Activated naive CD8-positive, alpha-beta T cell treated with anti-CD3 and anti-CD28 coated beads, Interleukin-2, amount 10 ng/mL, durations not matched to agents 7 days and 5 days (primary cell): ENCODE data around the gene UBE2E3. TPM values are rescaled to one million over a fixed set of nuclear protein-coding genes. Genes with fewer than 3 reads are reported as not detected.
A peak's percentile ranks its signal among the peaks of the same experiment; 100 is the strongest.

Experiments
- ATAC-seq: fragments of 150-1000 bp; cut with Tn5 transposase; one replicate; pipeline ENCODE4 v1.10.0; 2021; ENCODE audit warnings: low read depth, moderate library complexity
- POLR2A ChIA-PET: fragments of 350-600 bp; sonication (Branson Sonifier 250); formaldehyde crosslinking; loops from one replicate; lab custom pipeline; 2021; ENCODE audit warnings: antibody characterized with exemption; lab: Charles Lee
- DNase-seq: peaks from one replicate; pipeline ENCODE4 v3.0.0; 2021
- H3K27ac Mint-ChIP-seq: one replicate; pipeline ENCODE4 v1.8.0; 2022; ENCODE audit warnings: mild to moderate bottlenecking, mixed read lengths
- H3K27me3 Mint-ChIP-seq: one replicate; pipeline ENCODE4 v1.8.0; 2022; ENCODE audit warnings: mild to moderate bottlenecking, moderate library complexity, mixed read lengths
- H3K36me3 Mint-ChIP-seq: one replicate; pipeline ENCODE4 v1.8.0; 2021; ENCODE audit warnings: mild to moderate bottlenecking, mixed read lengths
- H3K4me1 Mint-ChIP-seq: one replicate; pipeline ENCODE4 v1.8.0; 2021; ENCODE audit warnings: mixed read lengths
- H3K4me3 Mint-ChIP-seq: one replicate; pipeline ENCODE4 v1.8.0; 2022; ENCODE audit warnings: mild to moderate bottlenecking, moderate library complexity, mixed read lengths
- H3K9me3 Mint-ChIP-seq: one replicate; pipeline ENCODE4 v1.8.0; 2021; ENCODE audit warnings: mixed read lengths
- total RNA-seq, 2 experiments: library from RNA; stranded (reverse); gene quantifications; one replicate each; pipeline ENCODE4 v1.2.3, GENCODE V29; 2021

Gene UBE2E3
- total RNA-seq, 2 experiments from 2014 or later = 22.0 to 28.8 TPM

GRCh38 chr2:180959787-180960186, 20.6 kb upstream of the UBE2E3 start:
- ATAC-seq (no peak), DNase-seq (no peak)
- H3K4me1 Mint-ChIP-seq = no peaks in the 10 kb centered on the region
- H3K36me3 Mint-ChIP-seq = no peaks in the 10 kb centered on the region
- no peak overlapping the region for H3K4me3 Mint-ChIP-seq
- POLR2A ChIA-PET = no interaction called here
- peaks cover 17% of the 10 kb centered on the region for H3K27me3 Mint-ChIP-seq
- H3K9me3 Mint-ChIP-seq = no peaks in the 10 kb centered on the region
- H3K27ac Mint-ChIP-seq = no peak overlapping the region

GRCh38 chr2:180960982-180961381, 19.4 kb upstream of the UBE2E3 start:
- no peaks in the 10 kb centered on the region for H3K9me3 Mint-ChIP-seq
- ATAC-seq (no peak), DNase-seq (no peak)
- H3K4me1 Mint-ChIP-seq = no peaks in the 10 kb centered on the region
- no peaks in the 10 kb centered on the region for H3K36me3 Mint-ChIP-seq
- H3K27me3 Mint-ChIP-seq = peaks cover 17% of the 10 kb centered on the region
- no peak overlapping the region for H3K27ac Mint-ChIP-seq
- H3K4me3 Mint-ChIP-seq = no peak overlapping the region
- POLR2A ChIA-PET = no interaction called here

GRCh38 chr2:180962727-180963314, 17.6 kb upstream of the UBE2E3 start:
- Mint-ChIP-seq H3K9me3 (no peaks in the 10 kb centered on the region), H3K36me3 (no peaks in the 10 kb centered on the region), H3K4me1 (no peaks in the 10 kb centered on the region), H3K27me3 (peaks cover 9% of the 10 kb centered on the region), H3K4me3 (no peak overlapping the region), H3K27ac (no peak overlapping the region)
- no peak for DNase-seq
- ATAC-seq = no peak
- POLR2A ChIA-PET = no interaction called here

- no peaks in the 10 kb centered on the region for H3K36me3 Mint-ChIP-seq
- no peaks in the 10 kb centered on the region for H3K9me3 Mint-ChIP-seq
- ATAC-seq (no peak), DNase-seq (no peak)
- peaks cover 28% of the 10 kb centered on the region for H3K27me3 Mint-ChIP-seq
- H3K4me3 Mint-ChIP-seq = no peak overlapping the region
- H3K4me1 Mint-ChIP-seq = no peaks in the 10 kb centered on the region
- no peak overlapping the region for H3K27ac Mint-ChIP-seq
- POLR2A ChIA-PET = no interaction called here
Measured at GRCh38 chr2:180966378-180966777, 14.0 kb upstream of the UBE2E3 start.

- H3K4me1 Mint-ChIP-seq = no peaks in the 10 kb centered on the region
Measured at GRCh38 chr2:180969124-180969523, 11.3 kb upstream of the UBE2E3 start.

GRCh38 chr2:180970016-180970415, 10.4 kb upstream of the UBE2E3 start:
- H3K27ac Mint-ChIP-seq = no peak overlapping the region
- H3K4me3 Mint-ChIP-seq = no peak overlapping the region
- H3K9me3 Mint-ChIP-seq = no peaks in the 10 kb centered on the region
- POLR2A ChIA-PET = no interaction called here
- no peak for ATAC-seq
- H3K36me3 Mint-ChIP-seq = no peaks in the 10 kb centered on the region
- DNase-seq = no peak
- H3K27me3 Mint-ChIP-seq = peaks cover 29% of the 10 kb centered on the region
- H3K4me1 Mint-ChIP-seq = no peaks in the 10 kb centered on the region

More at GRCh38 chr2:180969124-180969523, 11.3 kb upstream of the UBE2E3 start:
- Mint-ChIP-seq H3K4me3 (no peak overlapping the region), H3K27me3 (peaks cover 28% of the 10 kb centered on the region), H3K9me3 (no peaks in the 10 kb centered on the region), H3K27ac (no peak overlapping the region), H3K36me3 (no peaks in the 10 kb centered on the region)
- ATAC-seq = no peak
- POLR2A ChIA-PET = no interaction called here
- DNase-seq = no peak

- ATAC-seq = no peak
- POLR2A ChIA-PET = no interaction called here
- Mint-ChIP-seq H3K9me3 (no peaks in the 10 kb centered on the region), H3K36me3 (no peaks in the 10 kb centered on the region), H3K4me3 (no peak overlapping the region), H3K4me1 (no peaks in the 10 kb centered on the region), H3K27ac (no peak overlapping the region), H3K27me3 (peaks cover 38% of the 10 kb centered on the region)
- no peak for DNase-seq
Measured at GRCh38 chr2:180971811-180972210, 8.6 kb upstream of the UBE2E3 start.

GRCh38 chr2:180975585-180975984, 4.8 kb upstream of the UBE2E3 start:
- no peaks in the 10 kb centered on the region for H3K36me3 Mint-ChIP-seq
- ATAC-seq (no peak), DNase-seq (no peak)
- no peak overlapping the region for H3K4me3 Mint-ChIP-seq
- no peaks in the 10 kb centered on the region for H3K9me3 Mint-ChIP-seq
- H3K27ac Mint-ChIP-seq = no peak overlapping the region
- peaks cover 4% of the 10 kb centered on the region for H3K4me1 Mint-ChIP-seq
- POLR2A ChIA-PET = no interaction called here
- peaks cover 40% of the 10 kb centered on the region for H3K27me3 Mint-ChIP-seq

- Mint-ChIP-seq H3K27me3 (peaks cover 29% of the 10 kb centered on the region), H3K36me3 (peaks cover 2% of the 10 kb centered on the region), H3K27ac (no peak overlapping the region), H3K9me3 (no peaks in the 10 kb centered on the region), H3K4me1 (peaks cover 25% of the 10 kb centered on the region), H3K4me3 (peak overlapping the region; percentile 66)
- POLR2A ChIA-PET = interaction anchor here (0.9 to 1.8 kb wide), 4 partner anchors 10 to 913 kb away, joined by 3 to 7 read pairs (median 3); partner anchors contain the start of gene ITPRID2
- no peak for DNase-seq
- ATAC-seq = no peak
Measured at GRCh38 chr2:180978903-180979748, 1.3 kb upstream of the UBE2E3 start.

- Mint-ChIP-seq H3K36me3 (peaks cover 2% of the 10 kb centered on the region), H3K4me1 (peaks cover 29% of the 10 kb centered on the region), H3K27ac (no peak overlapping the region), H3K4me3 (peak overlapping the region; percentile 66), H3K9me3 (no peaks in the 10 kb centered on the region), H3K27me3 (peaks cover 29% of the 10 kb centered on the region)
- ATAC-seq (no peak), DNase-seq (no peak)
- POLR2A ChIA-PET = interaction anchor here (0.9 to 1.8 kb wide), 5 partner anchors 9 to 912 kb away, joined by 3 to 7 read pairs (median 3); partner anchors contain the start of gene ITPRID2
Measured at GRCh38 chr2:180979749-180980105, 678 bp upstream of the UBE2E3 start.

- Mint-ChIP-seq H3K27me3 (peaks cover 20% of the 10 kb centered on the region), H3K4me3 (peak overlapping the region; percentile 97), H3K4me1 (peaks cover 37% of the 10 kb centered on the region), H3K27ac (peak overlapping the region; percentile 95), H3K9me3 (no peaks in the 10 kb centered on the region), H3K36me3 (peaks cover 3% of the 10 kb centered on the region)
- POLR2A ChIA-PET = interaction anchor here (0.7 to 1.8 kb wide), 6 partner anchors 8 to 481 kb away, joined by 3 to 7 read pairs (median 3); no protein-coding TSS in a partner anchor
- ATAC-seq (peak; percentile 10), DNase-seq (no peak)
Measured at GRCh38 chr2:180980943-180981911, 822 bp downstream of the UBE2E3 start.

GRCh38 chr2:180983468-180984242, 3.2 kb downstream of the UBE2E3 start:
- peaks cover 11% of the 10 kb centered on the region for H3K27me3 Mint-ChIP-seq
- no peaks in the 10 kb centered on the region for H3K9me3 Mint-ChIP-seq
- peaks cover 3% of the 10 kb centered on the region for H3K36me3 Mint-ChIP-seq
- no peak overlapping the region for H3K27ac Mint-ChIP-seq
- no peak overlapping the region for H3K4me3 Mint-ChIP-seq
- ATAC-seq (peak; percentile 37), DNase-seq (no peak)
- H3K4me1 Mint-ChIP-seq = peaks cover 37% of the 10 kb centered on the region
- POLR2A ChIA-PET = interaction anchor here (1.2 kb wide), 1 partner anchor 64 kb away, joined by 3 read pairs; no protein-coding TSS in a partner anchor
